ENCODE results near the gene C11orf16. TPM values are rescaled to one million over a fixed set of nuclear protein-coding genes. Genes with fewer than 3 reads are reported as not detected.

The C11orf16 gene
- total RNA-seq, 1 experiment from 2014 or later: not detected

DNA sequence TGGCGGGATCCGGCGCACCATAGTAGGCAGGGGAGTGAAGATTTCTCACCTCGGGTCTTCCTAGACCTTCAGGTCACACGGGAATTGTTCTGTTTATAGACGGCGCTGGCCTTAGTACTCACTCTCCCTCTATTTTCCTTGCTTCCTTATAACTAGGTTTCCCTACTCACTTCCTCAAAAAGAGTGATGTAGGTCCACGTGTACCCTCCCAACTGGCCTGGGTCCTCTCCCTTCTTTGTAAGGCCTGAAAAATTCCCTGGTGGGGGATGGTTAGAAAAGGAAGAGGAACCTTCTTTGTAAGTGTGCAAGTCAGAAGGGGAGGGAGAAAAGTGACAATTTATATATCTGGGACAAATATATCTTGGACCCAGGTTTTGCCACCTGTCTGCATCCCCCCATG lies 34.4 kb upstream of the C11orf16 start:
- no TSS peak for BruUV-seq (replicated peaks)

DNA sequence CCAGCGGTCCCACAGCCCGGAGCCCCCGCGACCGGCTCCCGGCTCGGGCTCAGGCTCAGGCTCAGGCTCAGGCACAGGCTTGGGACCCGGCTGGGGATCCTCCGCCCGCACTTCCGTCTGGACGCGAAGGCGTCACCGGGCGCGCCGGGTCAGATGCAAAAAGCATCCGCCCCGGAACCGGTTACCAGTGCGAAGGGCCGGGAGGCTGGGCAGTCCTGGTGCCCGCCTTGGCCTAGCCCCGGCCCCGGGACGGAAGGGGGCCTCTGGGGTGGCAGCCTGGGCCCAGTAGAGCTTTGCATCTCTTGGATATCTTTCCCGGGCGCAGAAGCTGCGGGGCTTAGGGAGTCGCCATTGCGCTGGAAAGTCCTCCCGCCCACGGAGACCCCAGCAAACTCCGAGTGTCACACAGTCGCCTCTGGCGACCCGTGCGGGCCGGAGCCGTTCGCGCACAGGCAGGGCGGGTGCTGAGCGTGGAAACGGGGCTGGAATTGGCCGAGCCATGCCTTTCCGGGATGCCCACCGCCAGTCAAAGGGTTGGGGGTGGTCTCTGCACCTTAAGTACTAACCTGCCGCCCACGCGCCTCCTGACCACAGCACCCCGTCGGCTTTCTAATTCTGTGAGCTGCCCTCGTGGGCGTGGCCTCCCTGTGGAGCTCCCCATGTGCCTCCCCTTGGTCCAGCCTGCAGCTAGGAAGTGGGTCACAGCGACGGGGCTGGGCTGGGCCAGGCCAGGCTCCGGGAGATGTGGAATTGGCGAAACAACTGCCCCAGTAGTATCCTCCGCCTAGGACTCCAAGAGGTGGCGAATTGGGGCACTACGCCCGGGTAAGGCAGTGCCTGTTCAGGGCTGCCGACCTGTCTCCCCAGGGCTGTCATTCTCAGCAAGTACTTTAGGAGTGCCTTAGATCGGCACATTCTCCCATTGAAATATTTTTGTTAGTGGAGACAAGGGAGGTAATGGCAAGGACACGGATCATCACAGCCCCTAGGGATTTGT lies 31.9 kb upstream of the C11orf16 start, which contains the start of gene TMEM9B:
TSS of gene TMEM9B (minus strand) at position 119 of the 997 bp plus-strand sequence. CDS start 129 bp downstream, outside the sequence.
- Histone ChIP-seq H3K27ac (ENCODE audit: low read length) (peak within 1 kb of the TSS; percentile 89), H3K4me1 (ENCODE audit: insufficient read depth, low read length) (peaks cover 25% of the 10 kb centered on the region), H3K9ac (ENCODE audit: low read length) (peak within 1 kb of the TSS; percentile 98), H3K9me2 (replicated peaks; ENCODE audit: low read length) (no peaks in the 10 kb centered on the region), H3K4me3 (ENCODE audit: low read length) (peak within 1 kb of the TSS; percentile 93), H3F3A (ENCODE audit: low read length, unreplicated experiment) (no peaks in the 10 kb centered on the region), H2AFZ (ENCODE audit: low read length) (peak within 1 kb of the TSS; percentile 96), H3K4me2 (ENCODE audit: low read length) (peak within 1 kb of the TSS; percentile 89), H3K36me3 (ENCODE audit: low read depth, low read length) (no peaks in the 10 kb centered on the region), H3K9me3 (ENCODE audit: low read length) (no peaks in the 10 kb centered on the region), H4K20me1 (ENCODE audit: low read length) (no peaks in the 10 kb centered on the region), H3K27me3 (ENCODE audit: low read length) (no peaks in the 10 kb centered on the region), H3K79me2 (ENCODE audit: low read length) (peaks cover 40% of the 10 kb centered on the region)
- ChIA-PET CTCF (interaction anchor here (0.6 to 1.4 kb wide), 2 partner anchors 542 to 737 kb away, joined by 3 to 4 read pairs; no protein-coding TSS in a partner anchor), POLR2A (ENCODE audit: unreplicated experiment) (interaction anchor here (0.6 to 1.0 kb wide), 3 partner anchors 38 to 1630 kb away, joined by 3 to 21 read pairs (median 4); no protein-coding TSS in a partner anchor)
- TSS peak; percentile 82 for BruUV-seq (replicated peaks)
- intact Hi-C loops (cut with micrococcal nuclease): loop anchor here (2.0 to 5.0 kb wide), 2 partner anchors 173 to 276 kb away; no protein-coding TSS in a partner anchor
- DNase-seq (peak; percentile 90), ATAC-seq (peak; percentile 87)
- TF ChIP-seq EZH2phosphoT487 (IDR thresholded peaks at IDR 0.05; ENCODE audit: borderline replicate concordance, low read length) (no peak), EZH2 (IDR thresholded peaks at IDR 0.05; ENCODE audit: low read length, unreplicated experiment) (no peak)
- TF ChIP-seq, protein P1, sequence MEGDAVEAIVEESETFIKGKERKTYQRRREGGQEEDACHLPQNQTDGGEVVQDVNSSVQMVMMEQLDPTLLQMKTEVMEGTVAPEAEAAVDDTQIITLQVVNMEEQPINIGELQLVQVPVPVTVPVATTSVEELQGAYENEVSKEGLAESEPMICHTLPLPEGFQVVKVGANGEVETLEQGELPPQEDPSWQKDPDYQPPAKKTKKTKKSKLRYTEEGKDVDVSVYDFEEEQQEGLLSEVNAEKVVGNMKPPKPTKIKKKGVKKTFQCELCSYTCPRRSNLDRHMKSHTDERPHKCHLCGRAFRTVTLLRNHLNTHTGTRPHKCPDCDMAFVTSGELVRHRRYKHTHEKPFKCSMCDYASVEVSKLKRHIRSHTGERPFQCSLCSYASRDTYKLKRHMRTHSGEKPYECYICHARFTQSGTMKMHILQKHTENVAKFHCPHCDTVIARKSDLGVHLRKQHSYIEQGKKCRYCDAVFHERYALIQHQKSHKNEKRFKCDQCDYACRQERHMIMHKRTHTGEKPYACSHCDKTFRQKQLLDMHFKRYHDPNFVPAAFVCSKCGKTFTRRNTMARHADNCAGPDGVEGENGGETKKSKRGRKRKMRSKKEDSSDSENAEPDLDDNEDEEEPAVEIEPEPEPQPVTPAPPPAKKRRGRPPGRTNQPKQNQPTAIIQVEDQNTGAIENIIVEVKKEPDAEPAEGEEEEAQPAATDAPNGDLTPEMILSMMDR (conservative IDR thresholded peaks at IDR 0.05; ENCODE audit: low read depth, low read length): no peak

More for the DNA sequence above, 34.4 kb upstream of the C11orf16 start:
- Histone ChIP-seq H3K9ac (ENCODE audit: low read length) (no peak overlapping the region), H3K27ac (ENCODE audit: low read length) (no peak overlapping the region), H3K9me2 (replicated peaks; ENCODE audit: low read length) (no peaks in the 10 kb centered on the region), H3F3A (ENCODE audit: low read length, unreplicated experiment) (no peaks in the 10 kb centered on the region), H3K79me2 (ENCODE audit: low read length) (peaks cover 20% of the 10 kb centered on the region), H3K9me3 (ENCODE audit: low read length) (no peaks in the 10 kb centered on the region), H2AFZ (ENCODE audit: low read length) (no peak overlapping the region), H3K4me3 (ENCODE audit: low read length) (no peak overlapping the region), H4K20me1 (ENCODE audit: low read length) (no peaks in the 10 kb centered on the region), H3K36me3 (ENCODE audit: low read depth, low read length) (no peaks in the 10 kb centered on the region), H3K4me1 (ENCODE audit: insufficient read depth, low read length) (peaks cover 17% of the 10 kb centered on the region), H3K27me3 (ENCODE audit: low read length) (no peaks in the 10 kb centered on the region), H3K4me2 (ENCODE audit: low read length) (no peak overlapping the region)
- intact Hi-C loops (cut with micrococcal nuclease): no loop called here
- no peak for ATAC-seq
- TF ChIP-seq EZH2 (IDR thresholded peaks at IDR 0.05; ENCODE audit: low read length, unreplicated experiment): no peak
- no peak for TF ChIP-seq EZH2phosphoT487 (IDR thresholded peaks at IDR 0.05; ENCODE audit: borderline replicate concordance, low read length)
- TF ChIP-seq, protein P1 (conservative IDR thresholded peaks at IDR 0.05; ENCODE audit: low read depth, low read length): no peak
- no peak for DNase-seq
- ChIA-PET CTCF (no interaction called here), POLR2A (ENCODE audit: unreplicated experiment) (no interaction called here)
